Measurements from ENCODE around the gene ANKRD39.
A peak's percentile ranks its signal among the peaks of the same experiment; 100 is the strongest.

GRCh38 chr2:96847586-96847985 lies 10.2 kb downstream of the ANKRD39 start:
- no peak for TF ChIP-seq CTCF (IDR thresholded peaks at IDR 0.05 in 8 of 11, conservative IDR thresholded peaks at IDR 0.05 in 3 of 11)
- TF ChIP-seq POLR2AphosphoS5 (IDR thresholded peaks at IDR 0.05), result peak in 1 of 3 donors; percentile 6
- TF ChIP-seq POLR2A (IDR thresholded peaks at IDR 0.05), result no peak
